MCF 10A (cell line): ENCODE measurements around the gene PHF23. TPM values are rescaled to one million over a fixed set of nuclear protein-coding genes. Genes with fewer than 3 reads are reported as not detected.

Source experiments
- BruUV-seq: library from RNA; stranded (reverse); fragments of 400-500 nt; replicated peaks from 2 replicates; lab custom pipeline; 2021; lab: Mats Ljungman, UMichigan
- CTCF ChIA-PET: fragments of 300-600 bp; sonication (Branson Sonifier 250); formaldehyde crosslinking; extraction: SDS; loops from one replicate; lab custom pipeline; 2021; ENCODE audit warnings: antibody characterized with exemption, inconsistent platforms; lab: Yijun Ruan, JAX
- POLR2A ChIA-PET: fragments of 300-600, 350-650 bp; sonication (Branson Sonifier 250); formaldehyde crosslinking; extraction: SDS; loops from one replicate; lab custom pipeline; 2020; ENCODE audit warnings: antibody characterized with exemption, inconsistent platforms; lab: Yijun Ruan, JAX
- DNase-seq: peaks from one replicate; pipeline ENCODE4 v3.0.0-alpha.2; 2018; ENCODE audit not compliant: unreplicated experiment
- H3K27ac Mint-ChIP-seq: one replicate; pipeline ENCODE4 v1.8.0; 2022; ENCODE audit warnings: mild to moderate bottlenecking, low read depth, mixed read lengths; ENCODE audit not compliant: unreplicated experiment
- H3K27me3 Mint-ChIP-seq: one replicate; pipeline ENCODE4 v1.8.0; 2022; ENCODE audit warnings: mixed read lengths; ENCODE audit not compliant: insufficient read depth, unreplicated experiment
- H3K36me3 Mint-ChIP-seq: one replicate; pipeline ENCODE4 v1.8.0; 2022; ENCODE audit warnings: mild to moderate bottlenecking, moderate library complexity, mixed read lengths; ENCODE audit not compliant: insufficient read depth, unreplicated experiment
- H3K4me1 Mint-ChIP-seq: one replicate; pipeline ENCODE4 v1.8.0; 2022; ENCODE audit warnings: mixed read lengths; ENCODE audit not compliant: insufficient read depth, unreplicated experiment
- H3K4me3 Mint-ChIP-seq: one replicate; pipeline ENCODE4 v1.8.0; 2022; ENCODE audit warnings: mild to moderate bottlenecking, moderate library complexity, mixed read lengths; ENCODE audit not compliant: unreplicated experiment
- H3K9me3 Mint-ChIP-seq: one replicate; pipeline ENCODE4 v1.8.0; 2022; ENCODE audit warnings: mixed read lengths; ENCODE audit not compliant: unreplicated experiment
- CTCF ChIP-seq: fragments of 200-600 bp; IDR thresholded peaks from one replicate; pipeline ENCODE4 v1.8.0; 2022; ENCODE audit warnings: antibody characterized with exemption, mild to moderate bottlenecking; ENCODE audit not compliant: unreplicated experiment
- intact Hi-C: fragments of 100-400 bp; cut with micrococcal nuclease; formaldehyde crosslinking; loops from 2 replicates; pipeline ENCODE4 v1.14.1; 2022
- total RNA-seq: library from RNA; stranded (reverse); gene quantifications from 2 replicates; pipeline ENCODE4 v1.2.3, GENCODE V29; 2022

The PHF23 gene
- total RNA-seq, 1 experiment from 2014 or later, result 41.8 TPM

GRCh38 chr17:7203391-7203790 lies 35.9 kb downstream of the PHF23 start:
- DNase-seq, result no peak
- H3K9me3 Mint-ChIP-seq, result no peaks in the 10 kb centered on the region
- intact Hi-C loops, result no loop called here
- H3K27ac Mint-ChIP-seq, result no peak overlapping the region
- POLR2A ChIA-PET, result interaction anchor here (0.6 kb wide), 1 partner anchor 435 kb away, joined by 3 read pairs; no protein-coding TSS in a partner anchor
- no peak overlapping the region for H3K4me3 Mint-ChIP-seq
- CTCF ChIA-PET, result interaction anchor here (0.6 to 1.1 kb wide), 2 partner anchors 26 to 150 kb away, joined by 3 read pairs; no protein-coding TSS in a partner anchor
- BruUV-seq, result no TSS peak
- H3K27me3 Mint-ChIP-seq, result peaks cover 18% of the 10 kb centered on the region
- peaks cover 6% of the 10 kb centered on the region for H3K36me3 Mint-ChIP-seq
- no peak for TF ChIP-seq CTCF
- no peaks in the 10 kb centered on the region for H3K4me1 Mint-ChIP-seq

GRCh38 chr17:7196651-7197401 lies 42.4 kb downstream of the PHF23 start:
- no peak for TF ChIP-seq CTCF
- Mint-ChIP-seq H3K36me3 (peaks cover 18% of the 10 kb centered on the region), H3K4me1 (no peaks in the 10 kb centered on the region), H3K27me3 (no peaks in the 10 kb centered on the region), H3K9me3 (no peaks in the 10 kb centered on the region), H3K4me3 (no peak overlapping the region), H3K27ac (no peak overlapping the region)
- BruUV-seq, result no TSS peak
- DNase-seq, result no peak
- intact Hi-C loops, result no loop called here
- POLR2A ChIA-PET, result no interaction called here
- CTCF ChIA-PET, result interaction anchor here (1.9 kb wide), 1 partner anchor 20 kb away, joined by 8 read pairs; no protein-coding TSS in a partner anchor

- no peaks in the 10 kb centered on the region for H3K9me3 Mint-ChIP-seq
- intact Hi-C loops, result no loop called here
- no peak for TF ChIP-seq CTCF
- BruUV-seq, result no TSS peak
- no peaks in the 10 kb centered on the region for H3K4me1 Mint-ChIP-seq
- DNase-seq, result no peak
- H3K27me3 Mint-ChIP-seq, result no peaks in the 10 kb centered on the region
- CTCF ChIA-PET, result interaction anchor here (1.2 to 1.9 kb wide), 2 partner anchors 19 to 58 kb away, joined by 5 to 8 read pairs; no protein-coding TSS in a partner anchor
- H3K27ac Mint-ChIP-seq, result no peak overlapping the region
- POLR2A ChIA-PET, result no interaction called here
- no peak overlapping the region for H3K4me3 Mint-ChIP-seq
- H3K36me3 Mint-ChIP-seq, result peaks cover 24% of the 10 kb centered on the region
These were observed 43.3 kb downstream of the PHF23 start for GRCh38 chr17:7195971-7196370.

- no peak for DNase-seq
- CTCF ChIA-PET, result no interaction called here
- no TSS peak for BruUV-seq
- intact Hi-C loops, result no loop called here
- Mint-ChIP-seq H3K27ac (no peak overlapping the region), H3K36me3 (peaks cover 30% of the 10 kb centered on the region), H3K27me3 (no peaks in the 10 kb centered on the region), H3K9me3 (no peaks in the 10 kb centered on the region), H3K4me1 (no peaks in the 10 kb centered on the region), H3K4me3 (no peak overlapping the region)
- POLR2A ChIA-PET, result no interaction called here
- no peak for TF ChIP-seq CTCF
These were observed 46.9 kb downstream of the PHF23 start for GRCh38 chr17:7192271-7192937.
